NCI-H1092 (cell line): ENCODE measurements around the gene PMPCA.

Source experiments
- DNase-seq: peaks from one replicate; lab custom pipeline; 2025; lab: John Stamatoyannopoulos, UW

PMPCA gene

GRCh38 chr9:136436055-136436634 is 25.7 kb downstream of the PMPCA start:
- DNase-seq: no peak

GRCh38 chr9:136437430-136437829 is 27.0 kb downstream of the PMPCA start:
- no peak for DNase-seq

GRCh38 chr9:136437839-136438547 is 27.5 kb downstream of the PMPCA start:
- DNase-seq: no peak

GRCh38 chr9:136438548-136439480 is 28.4 kb downstream of the PMPCA start:
- DNase-seq: peak; percentile 4

GRCh38 chr9:136439481-136440408 is 29.3 kb downstream of the PMPCA start, which contains the start of gene INPP5E:
Gene INPP5E, minus strand, starts transcription at chr9:136439845. Its CDS starts 426 bp downstream, at chr9:136439419.
- peak; percentile 48 for DNase-seq

- DNase-seq: no peak
Measured at GRCh38 chr9:136441191-136441680, 30.8 kb downstream of the PMPCA start.

- no peak for DNase-seq
Measured at GRCh38 chr9:136441681-136442245, 31.3 kb downstream of the PMPCA start.

- DNase-seq: no peak
Measured at GRCh38 chr9:136442265-136442664, 31.8 kb downstream of the PMPCA start.

- DNase-seq: no peak
Measured at GRCh38 chr9:136443087-136443486, 32.6 kb downstream of the PMPCA start.

- no peak for DNase-seq
Measured at GRCh38 chr9:136443687-136444086, 33.2 kb downstream of the PMPCA start.

- no peak for DNase-seq
Measured at GRCh38 chr9:136444102-136444501, 33.6 kb downstream of the PMPCA start.

GRCh38 chr9:136445799-136446198 is 35.3 kb downstream of the PMPCA start:
- DNase-seq: no peak

- DNase-seq: no peak
Measured at GRCh38 chr9:136447173-136447778, 36.8 kb downstream of the PMPCA start.

GRCh38 chr9:136448655-136449054 is 38.2 kb downstream of the PMPCA start:
- no peak for DNase-seq

GRCh38 chr9:136451221-136451877 is 40.9 kb downstream of the PMPCA start:
- no peak for DNase-seq

- no peak for DNase-seq
Measured at GRCh38 chr9:136453326-136453725, 42.9 kb downstream of the PMPCA start.

- no peak for DNase-seq
Measured at GRCh38 chr9:136454026-136454796, 43.8 kb downstream of the PMPCA start.

- no peak for DNase-seq
Measured at GRCh38 chr9:136455043-136456002, 44.9 kb downstream of the PMPCA start.
